ENCODE data around the gene SMDT1.

The SMDT1 gene

DNA sequence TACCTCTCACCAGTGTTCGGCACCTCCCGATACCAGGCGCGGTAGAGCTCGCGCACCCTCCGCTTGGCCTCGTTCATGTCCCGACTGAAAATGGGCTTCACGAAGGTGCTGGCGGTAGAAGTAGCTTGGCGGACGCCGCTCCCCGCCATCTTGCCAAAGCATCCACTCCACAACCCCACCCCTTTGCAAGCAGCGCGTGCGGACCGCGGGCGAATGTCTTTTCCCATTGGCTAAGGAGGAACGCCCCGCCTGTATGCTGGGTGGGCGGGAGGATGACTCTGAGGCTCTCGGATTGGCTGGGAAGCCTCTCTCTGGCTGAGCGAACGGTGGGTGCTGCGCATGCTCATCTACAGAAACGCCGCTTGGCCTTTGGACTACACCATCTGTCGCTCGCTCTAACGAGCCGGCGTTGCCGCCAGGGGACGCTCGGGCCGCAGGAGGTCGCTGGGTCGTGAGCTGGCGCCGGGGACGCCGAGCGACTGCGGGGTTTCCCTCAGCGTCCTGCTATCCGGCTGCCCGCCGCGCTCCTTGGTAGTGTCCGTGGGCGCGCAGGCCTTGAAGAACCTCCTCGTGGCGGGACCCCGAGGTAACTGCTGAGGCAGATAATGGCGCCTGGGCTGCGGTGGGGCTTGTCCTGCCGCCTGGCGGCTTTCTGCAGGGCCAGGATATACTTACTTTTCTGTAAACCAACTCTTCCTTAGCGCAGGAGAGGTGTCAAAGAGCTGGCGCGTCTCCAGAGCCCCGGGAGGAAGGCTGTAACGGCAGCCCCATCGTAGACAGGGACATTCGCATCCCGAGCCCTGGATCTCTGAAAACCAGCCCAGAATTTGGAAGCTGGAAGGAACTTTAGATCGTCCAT is 11.3 kb downstream of the SMDT1 start, which contains the start of gene NDUFA6 (continued):
- peak; percentile 100 for TF ChIP-seq CTCF (tag by site-specific recombination; IDR thresholded peaks at IDR 0.05)
- TF ChIP-seq BCL11B (tag by site-specific recombination; IDR thresholded peaks at IDR 0.05; ENCODE audit: low read depth) = peak; percentile 86; the same call in 1 of the 2 replicates
- no peak for TF ChIP-seq GFI1B (tag by site-specific recombination; IDR thresholded peaks at IDR 0.05)
- no peak for TF ChIP-seq AEBP2 (tag by site-specific recombination; IDR thresholded peaks at IDR 0.05; ENCODE audit: borderline replicate concordance)
- TF ChIP-seq ZNF335 (tag by site-specific recombination; conservative IDR thresholded peaks at IDR 0.05) = peak; percentile 70
- TF ChIP-seq ZNF747 (tag by site-specific recombination; IDR thresholded peaks at IDR 0.05) = no peak
- peak; percentile 99 for TF ChIP-seq SP2 (tag by site-specific recombination; IDR thresholded peaks at IDR 0.05)
- peak; percentile 91 for TF ChIP-seq YY2 (tag by site-specific recombination; IDR thresholded peaks at IDR 0.05)
- no peak for TF ChIP-seq ZNF223 (tag by site-specific recombination; IDR thresholded peaks at IDR 0.05)
- TF ChIP-seq, protein P1, sequence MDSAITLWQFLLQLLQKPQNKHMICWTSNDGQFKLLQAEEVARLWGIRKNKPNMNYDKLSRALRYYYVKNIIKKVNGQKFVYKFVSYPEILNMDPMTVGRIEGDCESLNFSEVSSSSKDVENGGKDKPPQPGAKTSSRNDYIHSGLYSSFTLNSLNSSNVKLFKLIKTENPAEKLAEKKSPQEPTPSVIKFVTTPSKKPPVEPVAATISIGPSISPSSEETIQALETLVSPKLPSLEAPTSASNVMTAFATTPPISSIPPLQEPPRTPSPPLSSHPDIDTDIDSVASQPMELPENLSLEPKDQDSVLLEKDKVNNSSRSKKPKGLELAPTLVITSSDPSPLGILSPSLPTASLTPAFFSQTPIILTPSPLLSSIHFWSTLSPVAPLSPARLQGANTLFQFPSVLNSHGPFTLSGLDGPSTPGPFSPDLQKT (IDR thresholded peaks at IDR 0.05; ENCODE audit: borderline replicate concordance, low read depth, low read length) = no peak
- TF ChIP-seq KLF8 (tag by site-specific recombination; IDR thresholded peaks at IDR 0.05) = peak; percentile 82; the same call in 1 of the 2 replicates
- peak; percentile 23; the same call in 1 of the 2 replicates for TF ChIP-seq HIC1 (tag by site-specific recombination; IDR thresholded peaks at IDR 0.05)
- no peak for TF ChIP-seq ZSCAN4 (tag by site-specific recombination; IDR thresholded peaks at IDR 0.05)
- TF ChIP-seq SCRT2 (tag by site-specific recombination; IDR thresholded peaks at IDR 0.05) = peak; percentile 41; the same call in 1 of the 2 replicates
- no peak for TF ChIP-seq ZNF174 (tag by site-specific recombination; IDR thresholded peaks at IDR 0.05)
- peak; percentile 59; the same call in 1 of the 2 replicates for TF ChIP-seq ZNF660 (tag by site-specific recombination; IDR thresholded peaks at IDR 0.05)
- no peak for TF ChIP-seq ZNF324 (tag by site-specific recombination; IDR thresholded peaks at IDR 0.05)
- no peak for TF ChIP-seq ZNF704 (tag by site-specific recombination; IDR thresholded peaks at IDR 0.05)
